GM12878 (cell line): ENCODE data around the gene PCBP4. TPM values are rescaled to one million over a fixed set of nuclear protein-coding genes. Genes with fewer than 3 reads are reported as not detected.
A peak's percentile ranks its signal among the peaks of the same experiment; 100 is the strongest.

Experiments used
- ATAC-seq: fragments of 200-7000 bp; cut with Tn5 transposase; 3 replicates; pipeline ENCODE4 v1.9.1; 2020; ENCODE audit warnings: mild to moderate bottlenecking, moderate library complexity
- BruUV-seq: library from RNA; stranded (reverse); fragments of 400-500 nt; replicated peaks from 2 replicates; lab custom pipeline; 2021; lab: Mats Ljungman, UMichigan
- CTCF ChIA-PET: fragments of 300-600 bp; sonication (Branson Sonifier 250); formaldehyde crosslinking; extraction: SDS; loops from one replicate; lab custom pipeline; 2021; ENCODE audit warnings: inconsistent platforms; lab: Yijun Ruan, JAX
- POLR2A ChIA-PET: fragments of 350-600 bp; formaldehyde crosslinking; extraction: SDS; loops from one replicate; lab custom pipeline; 2021; ENCODE audit warnings: inconsistent platforms; lab: Charles Lee
- RAD21 ChIA-PET: fragments of 300-600 bp; sonication (Branson Sonifier 250); formaldehyde crosslinking; loops from one replicate; lab custom pipeline; 2023; ENCODE audit warnings: antibody characterized with exemption; ENCODE audit not compliant: unreplicated experiment; lab: Charles Lee
- SMC1A ChIA-PET: fragments of 300-600 bp; sonication (Branson Sonifier 250); formaldehyde crosslinking; loops from one replicate; lab custom pipeline; 2023; ENCODE audit not compliant: unreplicated experiment, uncharacterized antibody; lab: Charles Lee
- DNase-seq: peaks from one replicate; pipeline ENCODE4 v3.0.0-alpha.2; 2011; ENCODE audit warnings: low read depth, low spot score
- FAIRE-seq: peaks from 3 replicates; lab custom pipeline; 2011; peaks lifted over from hg19 to GRCh38; lab: Jason Lieb, UNC
- H2AFZ ChIP-seq: 2 replicates; pipeline ENCODE4 v1.6.0; 2011; ENCODE audit warnings: low read depth, low read length, control low read depth; ENCODE audit not compliant: control insufficient read depth
- H3K27ac ChIP-seq: 2 replicates; pipeline ENCODE4 v1.5.1; 2011; ENCODE audit warnings: control low read depth; ENCODE audit not compliant: control insufficient read depth, insufficient read depth
- H3K27me3 ChIP-seq, 2 experiments: replicated peaks in 1 of 2; 2 replicates each; pipeline versions ENCODE4 v1.6.0 to v1.6.1; 2011; ENCODE audit warnings: low read length in 1 of 2; ENCODE audit not compliant: control insufficient read depth in 2 of 2, insufficient read depth in 2 of 2
- H3K36me3 ChIP-seq, 2 experiments: 2 replicates each; pipeline ENCODE4 v1.5.1; 2011; ENCODE audit warnings: low read length in 1 of 2; ENCODE audit not compliant: control insufficient read depth in 2 of 2, insufficient read depth in 2 of 2
- H3K4me1 ChIP-seq: 2 replicates; pipeline ENCODE4 v1.6.1; 2011; ENCODE audit warnings: mild to moderate bottlenecking, low read length, moderate library complexity, mixed read lengths; ENCODE audit not compliant: control insufficient read depth, insufficient read depth
- H3K4me2 ChIP-seq: 2 replicates; pipeline ENCODE4 v1.6.0; 2011; ENCODE audit warnings: control low read depth; ENCODE audit not compliant: control insufficient read depth, insufficient read depth
- H3K4me3 ChIP-seq: fragments of 200-600 bp; sonication (generic); 2 replicates; pipeline ENCODE4 v1.5.1; 2016
- H3K79me2 ChIP-seq: 2 replicates; pipeline ENCODE4 v1.6.0; 2011; ENCODE audit warnings: low read length; ENCODE audit not compliant: control insufficient read depth, insufficient read depth
- H3K9ac ChIP-seq: 2 replicates; pipeline ENCODE4 v1.8.0; 2011; ENCODE audit warnings: low read length, control low read depth, mixed read lengths; ENCODE audit not compliant: control insufficient read depth, insufficient read depth
- H3K9me3 ChIP-seq: replicated peaks from 3 replicates; pipeline ENCODE4 v1.5.1; 2011; ENCODE audit warnings: mild to moderate bottlenecking, low read length; ENCODE audit not compliant: control insufficient read depth, insufficient read depth
- H4K20me1 ChIP-seq: 2 replicates; pipeline ENCODE4 v1.6.0; 2011; ENCODE audit not compliant: control insufficient read depth, insufficient read depth
- BCL11A ChIP-seq: IDR thresholded peaks from 2 replicates; pipeline ENCODE4 v1.6.1; 2011; ENCODE audit warnings: low read depth, low read length
- BCL3 ChIP-seq: IDR thresholded peaks from 2 replicates; pipeline ENCODE4 v1.6.1; 2011; ENCODE audit warnings: borderline replicate concordance, low read depth, mild to moderate bottlenecking, moderate library complexity, low read length; ENCODE audit not compliant: insufficient read depth, poor library complexity, severe bottlenecking
- BMI1 ChIP-seq: fragments of 450-650 bp; IDR thresholded peaks from 2 replicates; pipeline ENCODE4 v1.6.1; 2016; ENCODE audit warnings: mild to moderate bottlenecking, moderate library complexity, borderline replicate concordance
- EGR1 ChIP-seq, 2 experiments: IDR thresholded peaks; 1 replicate in 1 of 2; 2 replicates in 1 of 2; pipeline ENCODE4 v1.6.1; 2011 to 2012; ENCODE audit warnings: low read depth in 2 of 2, low read length in 2 of 2, borderline replicate concordance in 1 of 2, mild to moderate bottlenecking in 1 of 2, moderate library complexity in 1 of 2
- IKZF1 ChIP-seq: fragments of 450-650 bp; conservative IDR thresholded peaks from 2 replicates; pipeline ENCODE4 v1.6.1; 2017; ENCODE audit warnings: antibody characterized with exemption, mild to moderate bottlenecking
- IKZF2 ChIP-seq, 2 experiments: fragments of 450-650 bp; IDR thresholded peaks; 2 replicates each; pipeline ENCODE4 v1.6.1; 2017; ENCODE audit warnings: mild to moderate bottlenecking in 2 of 2, moderate library complexity in 2 of 2
- NFXL1 ChIP-seq: fragments of 450-650 bp; IDR thresholded peaks from 2 replicates; pipeline ENCODE4 v1.6.1; 2017; ENCODE audit warnings: antibody characterized with exemption, mild to moderate bottlenecking, borderline replicate concordance
- ZNF24 ChIP-seq: fragments of 450-650 bp; IDR thresholded peaks from 2 replicates; pipeline ENCODE4 v1.6.1; 2017; ENCODE audit warnings: antibody characterized with exemption, mild to moderate bottlenecking
- WGBS: methylation state at CpG from one replicate; pipeline ENCODE4 v1.1.6; 2016; ENCODE audit warnings: low lambda C conversion rate; ENCODE audit not compliant: insufficient replicate concordance, insufficient coverage; ENCODE audit errors: missing lambda C conversion rate; 5-methylcytosine and 5-hydroxymethylcytosine counted together
- in situ Hi-C: fragments of 300-500 bp; cut with MboI; formaldehyde crosslinking; loops from 9 replicates; pipeline ENCODE4 v1.14.3; 2018; ENCODE audit warnings: mixed read lengths
- intact Hi-C: fragments of 100-400 bp; cut with micrococcal nuclease; formaldehyde crosslinking; loops from one replicate; pipeline ENCODE4 v1.14.2; 2022; ENCODE audit not compliant: unreplicated experiment
- polyA plus RNA-seq, 11 experiments: library from polyadenylated mRNA; depleted of rRNA in 4 of 11; unstranded in 6 of 11; stranded (reverse) in 5 of 11; fragments of >200 nt; fragmentation: Nextera tagmentation in 4 of 11; fragmentation: Illumina TruSeq in 1 of 11; extraction: Ambion mirVana in 4 of 11; extraction: Trizol in 1 of 11; gene quantifications; 1 replicate in 1 of 11; 2 replicates in 10 of 11; pipeline versions ENCODE4 v1.2.1 to v1.2.3, GENCODE V29; 2011 to 2016; ENCODE audit warnings: inconsistent platforms in 2 of 11, missing spikeins in 2 of 11, low read depth in 1 of 11
- total RNA-seq, 4 experiments: library from RNA; depleted of rRNA in 3 of 4; stranded (reverse); fragments of >200 nt in 3 of 4; fragmentation: Illumina TruSeq in 1 of 4; extraction: Trizol in 1 of 4; gene quantifications; 2 replicates each; pipeline versions ENCODE4 v1.2.1 to v1.2.3, GENCODE V29; 2013 to 2021

PCBP4 gene
- total and polyA plus RNA-seq, 10 of the 15 experiments (the other 5 are each of a cell fraction or from before 2014, with no cell fraction given), result 0.05 to 14.5 (median 4.2) TPM

GRCh38 chr3:51977446-51978142 is 10.3 kb upstream of the PCBP4 start (continued):
- TF ChIP-seq NFXL1, result no peak
- no peak for TF ChIP-seq ZNF24
- no peak for TF ChIP-seq BCL11A

- ChIA-PET CTCF (interaction anchor here (0.9 to 5.3 kb wide), 4 partner anchors 13 to 33 kb away, joined by 3 to 79 read pairs (median 4); partner anchors contain the start of genes PARP3 and RRP9), RAD21 (interaction anchor here (0.9 kb wide), 1 partner anchor 81 kb away, joined by 3 read pairs; the partner anchor contains the start of gene DUSP7), POLR2A (interaction anchor here (0.7 kb wide), 1 partner anchor 33 kb away, joined by 3 read pairs; no protein-coding TSS in a partner anchor), SMC1A (interaction anchor here (1.5 to 5.2 kb wide), 2 partner anchors 12 to 34 kb away, joined by 4 to 33 read pairs; partner anchors contain the start of genes PARP3 and RRP9)
- intact Hi-C loops (no loop called here), in situ Hi-C loops (no loop called here)
- Histone ChIP-seq H3K4me1 (peaks cover 15% of the 10 kb centered on the region), H3K27ac (no peak overlapping the region), H3K27me3 (no peaks in the 10 kb centered on the region), H3K36me3 (no peaks in the 10 kb centered on the region), H3K9me3 (no peaks in the 10 kb centered on the region), H3K79me2 (peaks cover 5% of the 10 kb centered on the region; the same call in 1 of the 2 replicates), H2AFZ (peak overlapping the region; percentile 85), H4K20me1 (no peaks in the 10 kb centered on the region), H3K9ac (no peak overlapping the region; the same call in 1 of the 2 replicates), H3K4me2 (peak overlapping the region; percentile 76), H3K4me3 (peak overlapping the region; percentile 84; the same call in 1 of the 2 replicates)
- no peak for ATAC-seq
- no TSS peak for BruUV-seq
- WGBS, result 53% methylated on average over 46 of the region's 46 CpGs
- FAIRE-seq, result no peak
- DNase-seq, result no peak
- TF ChIP-seq IKZF1 (peak; percentile 54; the same call in 1 of the 2 replicates), BMI1 (peak; percentile 86), EGR1 (IDR thresholded peaks at IDR 0.05; ENCODE audit: borderline replicate concordance in 1 of 2, low read depth in 2 of 2, low read length in 2 of 2) (peak in 1 of 2 experiments; percentile 19; a peak in 1 of 3 replicates), BCL3 (no peak), IKZF2 (IDR thresholded peaks at IDR 0.05) (peak in 1 of 2 experiments; percentile 29; a peak in 1 of 4 replicates)
These were observed 8.7 kb upstream of the PCBP4 start for GRCh38 chr3:51975852-51976549.
